ENCODE results near the gene EVI5L.

Gene EVI5L

DNA sequence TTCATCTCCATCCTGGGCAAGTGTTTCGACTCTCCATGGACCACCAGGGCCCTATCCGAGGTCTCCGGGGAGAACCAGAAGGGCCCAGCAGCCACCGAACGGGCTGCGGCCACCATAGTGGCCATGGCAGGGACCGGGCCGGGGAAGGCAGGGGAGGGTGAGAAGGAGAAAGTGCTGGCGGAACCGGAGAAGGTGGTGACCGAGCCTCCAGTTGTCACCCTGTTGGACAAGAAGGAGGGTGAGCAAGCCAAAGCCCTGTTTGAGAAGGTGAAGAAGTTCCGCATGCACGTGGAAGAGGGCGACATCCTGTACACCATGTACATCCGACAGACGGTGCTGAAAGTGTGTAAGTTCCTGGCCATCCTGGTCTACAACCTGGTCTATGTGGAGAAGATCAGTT, 68.9 kb downstream of the EVI5L start:
- Histone ChIP-seq H3K27me3 (replicated peaks; ENCODE audit: control insufficient read depth, insufficient read depth, low read length) (no peaks in the 10 kb centered on the region), H3K4me3 (ENCODE audit: low read length) (no peak overlapping the region), H3K9ac (ENCODE audit: low read length) (no peak overlapping the region), H3K36me3 (ENCODE audit: control insufficient read depth, insufficient read depth, low read length, severe bottlenecking) (peaks cover 14% of the 10 kb centered on the region), H3K9me3 (ENCODE audit: control insufficient read depth, low read length) (no peaks in the 10 kb centered on the region), H3K4me1 (ENCODE audit: control insufficient read depth, insufficient read depth, low read length) (peaks cover 16% of the 10 kb centered on the region)
- no peak for DNase-seq (ENCODE audit: low read depth)

DNA sequence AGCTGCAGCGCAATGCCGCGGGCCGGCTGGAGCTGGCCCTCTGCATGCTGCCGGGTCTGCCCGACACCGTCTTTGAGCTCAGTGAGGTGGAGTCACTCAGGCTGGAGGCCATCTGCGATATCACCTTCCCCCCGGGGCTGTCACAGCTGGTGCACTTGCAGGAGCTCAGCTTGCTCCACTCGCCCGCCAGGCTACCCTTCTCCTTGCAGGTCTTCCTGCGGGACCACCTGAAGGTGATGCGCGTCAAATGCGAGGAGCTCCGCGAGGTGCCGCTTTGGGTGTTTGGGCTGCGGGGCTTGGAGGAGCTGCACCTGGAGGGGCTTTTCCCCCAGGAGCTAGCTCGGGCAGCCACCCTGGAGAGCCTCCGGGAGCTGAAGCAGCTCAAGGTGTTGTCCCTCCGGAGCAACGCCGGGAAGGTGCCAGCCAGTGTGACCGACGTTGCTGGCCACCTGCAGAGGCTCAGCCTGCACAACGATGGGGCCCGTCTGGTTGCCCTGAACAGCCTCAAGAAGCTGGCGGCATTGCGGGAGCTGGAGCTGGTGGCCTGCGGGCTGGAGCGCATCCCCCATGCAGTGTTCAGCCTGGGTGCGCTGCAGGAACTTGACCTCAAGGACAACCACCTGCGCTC, 69.8 kb downstream of the EVI5L start:
- no peak for DNase-seq (ENCODE audit: low read depth)
- H3K4me3 ChIP-seq (ENCODE audit: low read length): no peak overlapping the region
- H3K27me3 ChIP-seq (replicated peaks; ENCODE audit: control insufficient read depth, insufficient read depth, low read length): no peaks in the 10 kb centered on the region
- peaks cover 18% of the 10 kb centered on the region for H3K4me1 ChIP-seq (ENCODE audit: control insufficient read depth, insufficient read depth, low read length)
- no peaks in the 10 kb centered on the region for H3K9me3 ChIP-seq (ENCODE audit: control insufficient read depth, low read length)
- no peak overlapping the region for H3K9ac ChIP-seq (ENCODE audit: low read length)
- peaks cover 14% of the 10 kb centered on the region for H3K36me3 ChIP-seq (ENCODE audit: control insufficient read depth, insufficient read depth, low read length, severe bottlenecking)

DNA sequence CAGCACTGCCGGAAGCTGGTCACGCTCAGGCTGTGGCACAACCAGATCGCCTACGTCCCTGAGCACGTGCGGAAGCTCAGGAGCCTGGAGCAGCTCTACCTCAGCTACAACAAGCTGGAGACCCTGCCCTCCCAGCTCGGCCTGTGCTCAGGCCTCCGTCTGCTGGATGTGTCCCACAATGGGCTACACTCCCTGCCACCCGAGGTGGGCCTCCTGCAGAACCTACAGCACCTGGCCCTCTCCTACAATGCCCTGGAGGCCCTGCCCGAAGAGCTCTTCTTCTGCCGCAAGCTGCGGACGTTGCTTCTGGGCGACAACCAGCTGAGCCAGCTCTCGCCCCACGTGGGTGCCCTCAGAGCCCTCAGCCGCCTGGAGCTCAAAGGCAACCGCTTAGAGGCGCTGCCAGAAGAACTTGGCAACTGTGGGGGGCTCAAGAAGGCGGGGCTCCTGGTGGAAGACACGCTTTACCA, 70.4 kb downstream of the EVI5L start:
- peaks cover 22% of the 10 kb centered on the region for H3K4me1 ChIP-seq (ENCODE audit: control insufficient read depth, insufficient read depth, low read length)
- no peak overlapping the region for H3K4me3 ChIP-seq (ENCODE audit: low read length)
- no peaks in the 10 kb centered on the region for H3K9me3 ChIP-seq (ENCODE audit: control insufficient read depth, low read length)
- no peaks in the 10 kb centered on the region for H3K27me3 ChIP-seq (replicated peaks; ENCODE audit: control insufficient read depth, insufficient read depth, low read length)
- H3K36me3 ChIP-seq (ENCODE audit: control insufficient read depth, insufficient read depth, low read length, severe bottlenecking): peaks cover 14% of the 10 kb centered on the region
- no peak for DNase-seq (ENCODE audit: low read depth)
- H3K9ac ChIP-seq (ENCODE audit: low read length): no peak overlapping the region

DNA sequence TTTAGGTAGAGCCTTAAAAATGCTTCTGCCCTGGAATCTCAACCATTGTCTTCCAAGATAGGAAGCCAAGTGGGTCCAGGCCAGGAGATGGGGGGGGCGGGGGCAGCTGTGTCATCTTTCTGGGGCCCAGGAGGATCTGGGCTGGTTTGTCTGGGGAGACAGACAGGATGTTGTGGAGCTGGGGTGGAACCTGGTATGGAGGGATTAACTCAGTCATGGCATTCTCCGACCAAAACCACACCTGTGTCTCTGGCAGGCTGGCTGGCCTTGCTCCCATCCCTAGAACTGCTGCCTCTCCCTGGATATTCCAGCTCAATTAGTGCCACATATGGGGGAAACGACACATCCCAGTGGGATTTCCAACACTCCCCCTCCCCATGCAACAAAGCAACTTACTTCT, 70.9 kb downstream of the EVI5L start:
- H3K9ac ChIP-seq (ENCODE audit: low read length): no peak overlapping the region
- H3K36me3 ChIP-seq (ENCODE audit: control insufficient read depth, insufficient read depth, low read length, severe bottlenecking): peaks cover 17% of the 10 kb centered on the region
- no peaks in the 10 kb centered on the region for H3K9me3 ChIP-seq (ENCODE audit: control insufficient read depth, low read length)
- DNase-seq (ENCODE audit: low read depth): no peak
- peaks cover 23% of the 10 kb centered on the region for H3K4me1 ChIP-seq (ENCODE audit: control insufficient read depth, insufficient read depth, low read length)
- no peak overlapping the region for H3K4me3 ChIP-seq (ENCODE audit: low read length)
- no peaks in the 10 kb centered on the region for H3K27me3 ChIP-seq (replicated peaks; ENCODE audit: control insufficient read depth, insufficient read depth, low read length)

DNA sequence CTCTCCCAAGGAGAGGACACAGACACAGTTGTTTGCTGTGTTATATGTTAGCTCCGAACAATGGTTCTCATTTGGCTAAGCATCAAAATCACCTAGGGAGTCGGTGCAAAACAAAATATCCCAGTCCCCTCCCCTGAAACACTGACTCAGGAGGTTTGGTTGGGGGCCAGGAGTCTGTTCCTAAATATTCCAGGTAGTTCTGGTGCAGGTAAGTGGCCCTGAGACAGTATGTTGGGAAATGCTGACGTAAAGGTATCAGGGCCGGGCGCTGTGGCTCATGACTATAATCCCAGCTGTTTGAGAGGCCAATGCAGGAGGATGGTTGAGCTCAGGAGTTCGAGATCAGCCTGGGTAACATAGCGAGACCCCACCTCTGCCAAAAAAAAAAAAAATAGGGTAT, 71.3 kb downstream of the EVI5L start:
- Histone ChIP-seq H3K4me1 (ENCODE audit: control insufficient read depth, insufficient read depth, low read length) (peaks cover 23% of the 10 kb centered on the region), H3K4me3 (ENCODE audit: low read length) (no peak overlapping the region), H3K36me3 (ENCODE audit: control insufficient read depth, insufficient read depth, low read length, severe bottlenecking) (peaks cover 19% of the 10 kb centered on the region), H3K27me3 (replicated peaks; ENCODE audit: control insufficient read depth, insufficient read depth, low read length) (no peaks in the 10 kb centered on the region), H3K9ac (ENCODE audit: low read length) (no peak overlapping the region), H3K9me3 (ENCODE audit: control insufficient read depth, low read length) (no peaks in the 10 kb centered on the region)
- DNase-seq (ENCODE audit: low read depth): no peak

DNA sequence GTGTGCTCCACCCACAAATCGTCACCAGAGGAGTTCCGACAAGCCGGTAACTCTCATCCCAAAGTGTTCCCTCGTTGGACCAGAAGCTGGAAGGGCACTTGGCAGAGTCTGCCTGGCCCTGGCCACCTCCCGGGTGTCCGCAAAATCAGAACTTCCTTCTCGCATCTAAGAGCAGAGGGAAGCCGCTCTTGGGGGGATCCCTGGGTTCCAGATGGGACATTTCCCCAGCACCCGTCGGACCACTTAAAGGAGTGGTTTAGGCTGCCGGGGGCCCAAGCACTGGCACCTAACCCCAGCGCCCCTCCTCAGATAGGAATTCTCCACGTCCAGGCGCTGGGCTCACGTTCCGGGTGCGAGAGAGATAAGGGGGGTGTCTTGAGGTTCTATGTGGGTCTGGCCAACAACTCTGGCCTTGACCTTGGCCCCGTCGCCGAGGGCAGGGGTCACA, 72.8 kb downstream of the EVI5L start:
- Histone ChIP-seq H3K27me3 (replicated peaks; ENCODE audit: control insufficient read depth, insufficient read depth, low read length) (no peaks in the 10 kb centered on the region), H3K9ac (ENCODE audit: low read length) (peak overlapping the region; percentile 95)
- DNase-seq (ENCODE audit: low read depth): no peak

DNA sequence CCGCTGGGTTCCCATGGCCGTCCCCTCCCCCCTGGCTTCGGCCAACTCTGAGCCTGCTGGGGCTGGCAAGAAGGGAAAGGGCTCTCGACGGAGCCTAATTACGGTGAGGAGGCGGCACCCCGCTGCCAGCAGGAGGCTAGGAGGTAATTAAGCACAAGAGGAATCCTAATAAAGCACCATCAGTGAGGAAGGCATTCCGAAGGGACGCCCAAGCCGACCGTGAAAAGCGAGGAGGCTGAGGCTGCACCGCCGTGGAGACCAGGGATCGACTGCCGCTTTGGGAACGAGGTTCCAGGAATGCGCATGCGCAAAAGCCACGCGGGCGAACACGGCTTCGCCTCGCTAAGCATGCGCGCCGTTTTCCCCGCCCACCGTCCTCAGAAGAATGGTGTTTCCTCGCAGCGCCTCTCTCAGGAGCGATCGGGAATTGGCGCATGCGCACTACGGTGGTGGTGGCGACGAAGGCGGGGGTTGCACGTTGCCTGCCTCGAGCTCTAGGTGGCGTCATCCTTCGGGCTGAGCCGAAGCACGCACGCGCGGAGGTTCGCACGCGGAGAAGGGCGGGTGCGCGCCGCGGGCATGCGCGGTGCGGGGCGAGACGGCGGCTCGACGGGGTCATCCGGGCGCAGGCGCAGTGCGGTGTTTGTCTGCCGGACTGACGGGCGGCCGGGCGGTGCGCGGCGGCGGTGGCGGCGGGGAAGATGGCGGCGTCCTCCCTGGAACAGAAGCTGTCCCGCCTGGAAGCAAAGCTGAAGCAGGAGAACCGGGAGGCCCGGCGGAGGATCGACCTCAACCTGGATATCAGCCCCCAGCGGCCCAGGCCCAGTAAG, 73.4 kb downstream of the EVI5L start, which contains the start of gene MAP2K7:
Gene MAP2K7 (plus strand): TSS at position 634 of the 830 bp plus-strand sequence. CDS start 68 bp downstream, at position 702.
- H3K9ac ChIP-seq (ENCODE audit: low read length): peak within 1 kb of the TSS; percentile 95
- H3K4me1 ChIP-seq (ENCODE audit: control insufficient read depth, insufficient read depth, low read length): peaks cover 23% of the 10 kb centered on the region
- H3K9me3 ChIP-seq (ENCODE audit: control insufficient read depth, low read length): no peaks in the 10 kb centered on the region
- H3K4me3 ChIP-seq (ENCODE audit: low read length): peak within 1 kb of the TSS; percentile 96
- peak; percentile 100 for DNase-seq (ENCODE audit: low read depth)
- H3K36me3 ChIP-seq (ENCODE audit: control insufficient read depth, insufficient read depth, low read length, severe bottlenecking): peaks cover 21% of the 10 kb centered on the region
- H3K27me3 ChIP-seq (replicated peaks; ENCODE audit: control insufficient read depth, insufficient read depth, low read length): no peaks in the 10 kb centered on the region

More for the DNA sequence above, 72.8 kb downstream of the EVI5L start:
- peaks cover 23% of the 10 kb centered on the region for H3K4me1 ChIP-seq (ENCODE audit: control insufficient read depth, insufficient read depth, low read length)
- H3K4me3 ChIP-seq (ENCODE audit: low read length): peak overlapping the region; percentile 89
- no peaks in the 10 kb centered on the region for H3K9me3 ChIP-seq (ENCODE audit: control insufficient read depth, low read length)
- peaks cover 21% of the 10 kb centered on the region for H3K36me3 ChIP-seq (ENCODE audit: control insufficient read depth, insufficient read depth, low read length, severe bottlenecking)

DNA sequence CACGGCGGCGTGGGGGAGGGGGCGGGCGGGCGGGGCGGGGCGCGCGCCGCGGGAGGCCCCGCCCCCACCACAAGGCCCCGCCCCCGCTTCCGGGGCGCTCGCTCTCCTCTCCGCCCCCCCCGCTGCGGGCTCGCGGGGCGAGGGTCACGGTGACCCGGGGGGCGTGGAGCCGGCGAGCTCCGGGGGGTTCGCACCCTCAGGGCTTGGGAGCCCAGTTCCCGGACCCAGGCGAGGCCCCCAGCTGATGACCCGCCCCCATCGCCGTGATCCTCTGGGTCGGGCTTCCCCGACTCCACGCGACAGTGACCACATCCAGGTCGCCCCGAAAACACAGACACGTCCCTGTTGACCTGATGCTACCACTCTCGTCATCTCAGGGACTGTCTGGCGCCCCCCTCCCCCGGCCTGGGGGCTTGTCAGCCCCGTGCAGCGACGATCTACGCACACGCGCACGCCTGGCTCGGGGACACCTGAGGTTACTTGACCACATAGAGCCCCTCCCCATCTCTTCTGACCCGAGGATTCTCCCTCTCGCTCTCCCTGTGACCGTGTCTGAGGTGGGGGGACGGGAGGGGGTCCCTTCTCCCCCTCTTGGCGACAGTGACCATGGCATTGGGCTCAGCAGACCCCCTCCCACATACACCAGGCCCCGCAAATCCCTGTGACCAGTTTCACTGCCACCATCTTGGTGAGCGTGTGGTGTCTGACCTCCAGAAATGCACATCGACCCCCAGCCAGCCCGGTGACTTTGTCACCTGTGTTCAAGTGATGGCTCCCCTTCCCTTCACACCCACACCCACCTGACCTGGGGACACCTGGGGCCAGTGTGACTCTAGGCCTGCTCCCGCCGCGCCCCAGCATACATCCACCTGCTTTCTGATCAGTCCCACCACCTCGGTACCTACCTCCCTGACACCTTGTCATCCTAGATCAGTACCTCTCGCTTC, 74.3 kb downstream of the EVI5L start:
- DNase-seq (ENCODE audit: low read depth): peak; percentile 73

DNA sequence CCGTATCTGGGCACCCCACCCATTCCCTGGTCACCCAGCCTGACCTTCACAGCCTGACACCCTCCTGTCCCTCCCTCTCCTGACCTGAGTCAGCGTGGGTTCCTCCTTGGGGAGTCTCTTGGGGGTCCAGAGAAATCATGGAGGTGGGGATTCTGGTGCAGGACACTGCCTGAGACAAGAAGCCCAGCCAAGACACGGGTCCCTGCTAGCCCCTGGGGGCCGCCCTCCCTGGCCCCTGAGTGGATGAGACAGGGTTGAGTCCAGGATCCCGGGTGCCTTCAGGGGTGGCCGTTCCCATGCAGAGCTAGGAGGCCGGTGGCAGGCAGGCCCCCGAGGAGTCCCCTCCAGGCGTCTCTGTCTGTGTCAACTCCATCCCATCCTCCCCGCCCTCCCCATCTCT, 75.2 kb downstream of the EVI5L start:
- peaks cover 23% of the 10 kb centered on the region for H3K4me1 ChIP-seq (ENCODE audit: control insufficient read depth, insufficient read depth, low read length)
- H3K4me3 ChIP-seq (ENCODE audit: low read length): peak overlapping the region; percentile 96
- H3K9ac ChIP-seq (ENCODE audit: low read length): peak overlapping the region; percentile 95
- no peaks in the 10 kb centered on the region for H3K9me3 ChIP-seq (ENCODE audit: control insufficient read depth, low read length)
- peaks cover 11% of the 10 kb centered on the region for H3K36me3 ChIP-seq (ENCODE audit: control insufficient read depth, insufficient read depth, low read length, severe bottlenecking)
- DNase-seq (ENCODE audit: low read depth): no peak
- no peaks in the 10 kb centered on the region for H3K27me3 ChIP-seq (replicated peaks; ENCODE audit: control insufficient read depth, insufficient read depth, low read length)

More for the DNA sequence above, 74.3 kb downstream of the EVI5L start:
- Histone ChIP-seq H3K27me3 (replicated peaks; ENCODE audit: control insufficient read depth, insufficient read depth, low read length) (no peaks in the 10 kb centered on the region), H3K4me1 (ENCODE audit: control insufficient read depth, insufficient read depth, low read length) (peaks cover 23% of the 10 kb centered on the region), H3K9ac (ENCODE audit: low read length) (peak overlapping the region; percentile 95), H3K9me3 (ENCODE audit: control insufficient read depth, low read length) (no peaks in the 10 kb centered on the region), H3K4me3 (ENCODE audit: low read length) (peak overlapping the region; percentile 96), H3K36me3 (ENCODE audit: control insufficient read depth, insufficient read depth, low read length, severe bottlenecking) (peaks cover 12% of the 10 kb centered on the region)

DNA sequence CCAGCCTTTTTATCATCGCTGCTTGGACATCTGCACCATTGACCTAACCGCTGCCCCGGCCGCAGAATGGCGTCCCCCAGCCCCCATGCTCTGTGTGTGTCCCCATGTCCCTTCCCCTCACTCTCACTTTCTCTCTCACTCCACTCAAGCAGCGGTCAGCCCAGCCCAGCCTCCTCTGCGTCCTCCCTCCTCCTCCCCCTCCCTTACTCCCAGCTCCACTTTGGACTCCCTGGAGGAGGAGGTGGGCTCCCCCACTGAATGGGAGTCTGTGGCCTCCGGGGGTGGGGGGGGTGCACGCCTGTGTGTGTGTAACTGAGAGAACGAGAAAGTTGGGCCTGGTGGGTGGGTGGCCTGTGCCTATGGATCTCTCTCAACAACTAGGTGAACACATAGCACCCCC, 75.8 kb downstream of the EVI5L start:
- peaks cover 23% of the 10 kb centered on the region for H3K4me1 ChIP-seq (ENCODE audit: control insufficient read depth, insufficient read depth, low read length)
- no peaks in the 10 kb centered on the region for H3K9me3 ChIP-seq (ENCODE audit: control insufficient read depth, low read length)
- H3K36me3 ChIP-seq (ENCODE audit: control insufficient read depth, insufficient read depth, low read length, severe bottlenecking): peaks cover 17% of the 10 kb centered on the region
- no peak overlapping the region for H3K9ac ChIP-seq (ENCODE audit: low read length)
- no peaks in the 10 kb centered on the region for H3K27me3 ChIP-seq (replicated peaks; ENCODE audit: control insufficient read depth, insufficient read depth, low read length)
- H3K4me3 ChIP-seq (ENCODE audit: low read length): no peak overlapping the region
- no peak for DNase-seq (ENCODE audit: low read depth)
